GM21360 (cell line): ENCODE data around the gene PCDHGB3.
"Not testable (repeated sequence)": the region's sequence is repeated elsewhere in the genome, so short reads cannot be mapped to it uniquely, and the experiment has no call there.

Source experiments
- ATAC-seq: cut with Tn5 transposase; IDR thresholded peaks from one replicate; pipeline ENCODE4 v1.9.1; 2021; ENCODE audit warnings: mild to moderate bottlenecking, moderate library complexity; ENCODE audit not compliant: unreplicated experiment

The PCDHGB3 gene

DNA sequence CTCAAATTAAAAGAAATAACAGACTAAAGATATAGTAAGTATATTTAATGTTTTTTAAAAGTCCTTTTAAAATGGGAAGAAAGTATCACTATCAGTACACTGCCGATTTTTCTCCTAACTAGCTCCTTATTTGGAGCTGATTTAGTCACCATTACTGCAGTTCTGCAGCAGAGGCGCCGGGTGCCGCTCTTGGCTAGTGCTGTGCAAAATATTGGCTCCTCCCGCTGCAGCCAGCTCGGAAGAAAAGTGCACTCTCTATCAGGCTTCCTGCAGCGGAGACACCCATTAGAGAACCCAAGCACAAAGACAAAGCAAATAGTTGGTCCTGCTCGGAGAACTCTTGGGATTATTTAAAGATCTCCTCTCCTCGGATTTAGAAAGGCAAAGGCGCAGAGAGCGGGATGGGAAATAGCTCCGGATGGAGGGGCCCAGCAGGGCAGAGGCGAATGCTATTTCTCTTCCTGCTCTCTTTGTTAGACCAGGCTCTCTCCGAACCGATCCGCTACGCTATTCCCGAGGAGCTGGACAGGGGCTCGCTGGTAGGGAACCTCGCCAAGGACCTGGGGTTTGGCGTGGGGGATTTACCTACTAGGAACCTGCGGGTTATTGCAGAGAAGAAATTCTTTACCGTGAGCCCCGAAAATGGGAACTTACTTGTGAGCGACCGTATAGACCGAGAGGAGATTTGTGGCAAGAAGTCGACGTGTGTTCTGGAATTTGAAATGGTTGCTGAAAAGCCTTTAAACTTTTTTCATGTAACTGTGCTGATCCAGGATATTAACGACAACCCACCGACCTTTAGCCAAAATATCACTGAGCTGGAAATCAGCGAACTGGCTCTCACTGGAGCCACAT is at the start of gene PCDHGB3:
TSS of gene PCDHGB3 (plus strand) at position 249 of the 855 bp plus-strand sequence. CDS start at position 402, 153 bp downstream.
- peak; percentile 99 for ATAC-seq

DNA sequence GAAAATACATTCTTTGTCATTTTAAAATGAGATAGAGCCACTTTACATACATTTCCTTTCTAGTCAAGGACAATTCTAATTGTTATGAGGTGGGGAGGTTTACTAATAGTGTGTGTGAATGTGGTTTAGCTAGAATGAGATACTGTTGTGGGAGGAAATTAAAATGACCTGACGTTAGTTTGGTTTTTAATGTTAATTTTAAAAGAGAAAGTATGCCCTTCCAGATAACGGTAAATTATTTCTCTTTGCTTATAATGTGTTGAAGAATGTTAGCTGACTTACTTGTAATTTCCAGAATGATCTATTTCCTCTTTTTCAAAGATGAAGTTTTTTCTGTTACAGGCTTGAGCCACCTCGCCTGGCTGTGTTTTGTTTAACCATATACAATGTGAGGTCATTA is 47.8 kb upstream of the PCDHGB3 start:
- no peak for ATAC-seq

DNA sequence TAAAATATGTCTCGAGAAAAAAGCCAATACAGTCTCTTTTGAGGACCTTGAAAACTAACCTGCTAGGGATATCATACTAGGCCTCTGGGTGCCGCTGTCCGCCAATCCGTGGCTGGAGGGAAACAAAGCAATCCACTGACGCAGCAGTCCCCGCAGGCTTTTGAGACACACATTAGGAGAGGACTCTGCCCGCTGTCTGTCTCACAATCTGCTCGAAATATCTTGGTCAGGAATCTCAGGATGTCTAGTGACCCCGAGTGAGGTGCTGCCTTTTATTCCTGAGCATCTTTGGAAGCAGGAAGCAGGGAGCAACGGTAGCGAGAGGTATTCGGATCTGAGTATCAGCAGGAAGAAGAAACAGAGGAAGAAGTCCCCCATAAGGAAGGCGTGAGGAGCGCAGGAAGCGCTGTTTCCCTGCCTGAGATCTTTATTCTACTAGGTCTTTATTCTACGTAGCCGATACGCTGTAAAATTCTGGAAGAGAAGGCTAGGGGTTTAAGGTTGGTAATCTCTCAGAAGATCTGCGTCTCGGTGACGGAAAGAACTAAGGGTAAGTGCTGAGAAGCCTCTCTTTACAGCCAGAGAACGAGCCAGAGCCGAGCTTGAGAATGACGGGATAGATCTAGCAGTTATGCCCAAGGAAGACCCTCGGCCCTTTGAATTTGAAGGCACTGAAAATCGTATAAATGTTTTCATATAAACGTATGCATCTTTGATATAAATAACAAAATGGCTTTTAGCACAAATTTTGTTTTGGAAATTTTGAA is 43.8 kb upstream of the PCDHGB3 start:
- peak; percentile 84 for ATAC-seq

DNA sequence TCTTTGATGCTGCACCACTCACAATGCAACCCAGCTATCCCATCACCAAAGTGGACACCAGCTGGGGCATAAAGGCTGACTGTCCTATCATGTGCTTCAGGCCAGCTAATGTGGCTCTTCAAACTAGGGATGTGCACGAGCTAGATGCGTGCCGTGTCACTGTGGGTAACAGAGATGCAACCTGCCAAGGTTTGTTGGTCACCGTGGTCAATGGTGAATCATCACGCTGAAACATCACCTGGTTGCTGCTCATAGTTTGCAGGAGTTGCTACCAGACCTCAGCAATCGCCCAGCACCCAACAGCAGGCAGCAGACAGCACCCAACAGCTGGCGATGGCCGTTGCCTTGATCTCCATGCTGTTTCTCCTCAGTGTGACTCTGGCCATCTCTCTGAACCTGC is 41.8 kb upstream of the PCDHGB3 start:
- ATAC-seq: no peak

DNA sequence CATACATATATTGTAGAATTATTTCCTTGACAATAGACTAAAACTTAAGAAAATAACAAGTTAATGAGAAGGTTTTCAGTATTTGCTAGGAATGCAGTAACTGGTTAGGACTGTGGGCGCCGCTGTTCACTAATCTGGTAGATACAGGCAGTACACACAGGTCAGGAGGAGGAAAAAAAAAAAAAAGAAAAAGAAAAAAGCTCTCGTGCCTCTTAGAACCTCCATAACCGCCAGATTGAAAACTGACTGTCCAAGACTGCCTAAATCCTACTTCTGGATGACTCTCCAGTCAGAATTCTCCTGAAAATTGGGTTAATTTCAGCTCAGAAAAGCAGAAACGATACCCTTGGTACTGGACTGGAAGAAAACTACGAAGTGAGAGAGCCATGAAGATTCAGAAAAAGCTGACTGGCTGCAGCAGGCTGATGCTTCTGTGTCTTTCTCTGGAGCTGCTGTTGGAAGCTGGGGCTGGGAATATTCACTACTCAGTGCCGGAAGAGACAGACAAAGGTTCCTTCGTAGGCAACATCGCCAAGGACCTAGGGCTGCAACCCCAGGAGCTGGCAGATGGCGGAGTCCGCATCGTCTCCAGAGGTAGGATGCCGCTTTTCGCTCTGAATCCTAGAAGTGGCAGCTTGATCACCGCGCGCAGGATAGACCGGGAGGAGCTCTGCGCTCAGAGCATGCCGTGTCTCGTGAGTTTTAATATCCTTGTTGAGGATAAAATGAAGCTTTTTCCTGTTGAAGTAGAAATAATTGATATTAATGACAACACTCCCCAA is 39.6 kb upstream of the PCDHGB3 start, which contains the start of gene PCDHGA1:
TSS of gene PCDHGA1 (plus strand) at position 216 of the 782 bp plus-strand sequence.
- peak; percentile 48 for ATAC-seq

DNA sequence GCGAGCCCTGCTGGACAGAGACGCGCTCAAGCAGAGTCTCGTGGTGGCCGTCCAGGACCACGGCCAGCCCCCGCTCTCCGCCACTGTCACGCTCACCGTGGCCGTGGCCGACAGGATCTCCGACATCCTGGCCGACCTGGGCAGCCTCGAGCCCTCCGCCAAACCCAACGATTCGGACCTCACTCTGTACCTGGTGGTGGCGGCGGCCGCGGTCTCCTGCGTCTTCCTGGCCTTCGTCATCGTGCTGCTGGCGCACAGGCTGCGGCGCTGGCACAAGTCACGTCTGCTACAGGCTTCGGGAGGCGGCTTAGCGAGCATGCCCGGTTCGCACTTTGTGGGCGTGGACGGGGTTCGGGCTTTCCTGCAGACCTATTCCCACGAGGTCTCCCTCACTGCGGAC is 37.5 kb upstream of the PCDHGB3 start:
- ATAC-seq: not testable (repeated sequence)

DNA sequence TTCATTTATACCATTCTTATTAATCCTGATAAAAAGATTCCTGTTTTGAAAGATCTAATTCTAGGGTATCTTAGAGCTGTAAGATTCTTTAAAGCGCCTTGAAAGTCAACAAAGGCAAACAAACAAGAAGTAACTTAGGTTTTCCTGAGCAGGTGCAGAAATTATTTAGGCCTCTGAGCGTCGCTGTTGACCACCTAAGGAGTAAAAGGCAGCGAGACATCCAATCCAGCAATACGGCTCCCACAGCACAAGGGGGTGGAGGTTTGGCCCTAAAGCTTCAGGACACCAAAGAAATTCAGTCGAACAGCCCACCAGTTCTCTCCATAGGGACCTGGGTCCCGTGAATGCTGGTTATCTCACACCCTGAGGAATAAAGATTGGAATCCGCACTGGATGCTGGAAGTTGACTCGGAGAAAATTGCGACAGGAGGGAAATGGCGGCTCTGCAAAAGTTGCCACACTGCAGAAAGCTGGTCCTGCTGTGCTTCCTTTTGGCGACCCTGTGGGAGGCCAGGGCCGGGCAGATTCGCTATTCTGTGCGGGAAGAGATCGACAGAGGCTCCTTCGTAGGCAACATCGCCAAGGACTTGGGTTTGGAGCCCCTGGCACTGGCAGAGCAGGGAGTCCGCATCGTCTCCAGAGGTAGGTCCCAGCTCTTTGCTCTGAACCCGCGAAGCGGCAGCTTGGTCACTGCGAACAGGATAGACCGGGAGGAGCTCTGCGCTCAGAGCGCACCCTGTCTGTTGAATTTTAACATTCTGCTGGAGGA is 31.3 kb upstream of the PCDHGB3 start, which contains the start of gene PCDHGA2:
TSS of gene PCDHGA2 (plus strand) at position 223 of the 769 bp plus-strand sequence.
- ATAC-seq: peak; percentile 76

DNA sequence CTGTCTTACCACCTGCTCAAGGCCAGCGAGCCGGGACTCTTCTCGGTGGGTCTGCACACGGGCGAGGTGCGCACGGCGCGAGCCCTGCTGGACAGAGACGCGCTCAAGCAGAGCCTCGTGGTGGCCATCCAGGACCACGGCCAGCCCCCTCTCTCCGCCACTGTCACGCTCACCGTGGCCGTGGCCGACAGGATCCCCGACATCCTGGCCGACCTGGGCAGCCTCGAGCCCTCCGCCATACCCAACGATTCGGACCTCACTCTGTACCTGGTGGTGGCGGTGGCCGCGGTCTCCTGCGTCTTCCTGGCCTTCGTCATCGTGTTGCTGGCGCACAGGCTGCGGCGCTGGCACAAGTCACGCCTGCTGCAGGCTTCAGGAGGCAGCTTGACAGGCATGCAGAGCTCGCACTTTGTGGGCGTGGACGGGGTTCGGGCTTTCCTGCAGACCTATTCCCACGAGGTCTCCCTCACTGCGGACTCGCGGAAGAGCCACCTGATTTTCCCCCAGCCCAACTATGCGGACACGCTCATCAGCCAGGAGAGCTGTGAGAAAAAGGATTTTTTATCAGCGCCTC is 29.2 kb upstream of the PCDHGB3 start:
- ATAC-seq: not testable (repeated sequence)

DNA sequence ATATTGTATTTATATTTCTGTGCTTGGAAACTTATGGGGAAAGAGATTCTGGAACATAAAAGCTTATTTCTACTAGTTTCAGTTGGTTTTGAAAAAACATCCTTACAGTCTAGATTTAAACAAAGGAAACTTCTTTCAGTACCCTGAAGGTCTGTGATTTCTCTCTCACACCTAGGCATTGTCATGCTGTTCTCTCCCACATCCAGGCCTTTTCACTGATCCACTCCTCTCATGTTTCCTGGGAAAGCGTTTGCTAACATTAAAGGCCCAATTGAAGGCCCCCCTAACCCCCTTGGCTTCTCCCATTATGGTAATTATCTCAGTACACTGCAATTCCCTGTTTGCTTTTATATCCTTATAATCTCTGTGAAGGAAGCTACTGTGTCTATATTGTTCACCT is 27.3 kb upstream of the PCDHGB3 start:
- no peak for ATAC-seq

DNA sequence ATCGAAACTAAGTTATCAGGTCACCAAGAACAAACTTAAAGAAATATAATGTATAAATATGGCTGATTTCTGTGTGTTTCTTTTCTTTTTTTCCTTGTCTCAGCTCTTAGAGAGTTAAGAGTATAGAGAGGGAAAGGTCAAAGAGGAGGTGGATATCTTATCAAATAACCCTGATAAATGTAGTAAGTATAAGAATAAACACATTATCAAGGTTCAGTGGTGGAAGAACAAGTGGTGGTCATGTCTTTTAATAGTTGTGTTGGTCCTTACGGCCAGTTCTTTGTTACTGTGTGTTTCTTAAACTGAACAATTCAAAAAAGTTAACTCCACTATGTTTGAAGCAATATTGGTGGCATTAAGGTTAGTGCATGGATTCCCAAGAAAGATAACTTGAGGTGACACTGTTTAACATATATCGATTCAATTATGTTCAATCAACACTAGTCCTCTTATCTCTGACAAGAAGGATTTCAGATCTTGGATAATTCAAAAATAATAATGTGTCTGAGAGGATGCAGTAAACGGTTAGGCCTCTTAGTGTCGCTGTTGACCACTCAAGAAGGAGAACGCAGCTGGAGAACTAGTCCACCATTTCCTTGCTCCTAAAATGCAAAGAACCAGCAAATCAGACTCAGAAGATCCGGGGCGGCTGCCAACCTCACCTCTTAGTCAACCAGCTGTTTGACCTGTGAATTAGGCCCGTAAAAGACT is 26.6 kb upstream of the PCDHGB3 start, which contains the start of gene PCDHGA3:
TSS of gene PCDHGA3 (plus strand) at position 588 of the 711 bp plus-strand sequence. CDS start 205 bp downstream, outside the sequence.
- ATAC-seq: no peak

DNA sequence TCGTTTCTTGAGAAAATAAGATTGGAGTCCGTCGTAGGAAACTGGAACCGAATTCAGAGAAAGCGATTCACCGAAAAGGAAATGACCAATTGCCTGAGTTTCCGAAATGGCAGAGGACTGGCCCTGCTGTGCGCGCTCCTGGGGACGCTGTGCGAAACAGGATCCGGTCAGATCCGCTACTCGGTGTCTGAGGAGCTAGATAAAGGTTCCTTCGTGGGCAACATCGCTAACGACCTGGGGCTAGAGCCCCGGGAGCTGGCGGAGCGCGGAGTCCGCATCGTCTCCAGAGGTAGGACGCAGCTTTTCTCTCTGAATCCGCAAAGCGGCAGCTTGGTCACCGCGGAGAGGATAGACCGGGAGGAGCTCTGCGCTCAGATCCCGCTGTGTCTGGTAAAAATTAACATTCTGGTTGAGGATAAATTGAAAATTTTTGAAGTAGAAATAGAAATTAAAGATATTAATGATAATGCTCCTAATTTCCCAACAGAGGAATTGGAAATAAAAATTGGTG is 26.0 kb upstream of the PCDHGB3 start:
- ATAC-seq: no peak

DNA sequence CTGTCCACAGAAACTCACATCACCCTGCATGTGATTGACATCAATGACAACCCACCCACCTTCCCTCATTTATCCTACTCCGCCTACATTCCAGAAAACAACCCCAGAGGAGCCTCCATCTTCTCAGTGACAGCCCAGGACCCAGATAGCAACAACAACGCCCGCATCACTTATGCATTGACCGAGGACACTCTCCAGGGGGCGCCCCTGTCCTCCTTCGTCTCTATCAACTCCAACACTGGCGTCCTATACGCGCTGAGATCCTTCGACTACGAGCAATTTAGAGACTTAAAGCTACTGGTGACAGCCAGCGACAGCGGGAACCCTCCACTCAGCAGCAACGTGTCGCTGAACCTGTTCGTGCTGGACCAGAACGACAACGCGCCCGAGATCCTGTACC is 24.7 kb upstream of the PCDHGB3 start:
- ATAC-seq: no peak

DNA sequence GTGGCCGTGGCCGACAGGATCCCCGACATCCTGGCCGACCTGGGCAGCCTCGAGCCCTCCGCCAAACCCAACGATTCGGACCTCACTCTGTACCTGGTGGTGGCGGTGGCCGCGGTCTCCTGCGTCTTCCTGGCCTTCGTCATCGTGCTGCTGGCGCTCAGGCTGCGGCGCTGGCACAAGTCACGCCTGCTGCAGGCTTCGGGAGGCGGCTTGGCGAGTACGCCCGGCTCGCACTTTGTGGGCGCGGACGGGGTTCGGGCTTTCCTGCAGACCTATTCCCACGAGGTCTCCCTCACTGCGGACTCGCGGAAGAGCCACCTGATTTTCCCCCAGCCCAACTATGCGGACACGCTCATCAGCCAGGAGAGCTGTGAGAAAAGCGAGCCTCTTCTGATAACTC is 24.0 kb upstream of the PCDHGB3 start:
- ATAC-seq: not testable (repeated sequence)

DNA sequence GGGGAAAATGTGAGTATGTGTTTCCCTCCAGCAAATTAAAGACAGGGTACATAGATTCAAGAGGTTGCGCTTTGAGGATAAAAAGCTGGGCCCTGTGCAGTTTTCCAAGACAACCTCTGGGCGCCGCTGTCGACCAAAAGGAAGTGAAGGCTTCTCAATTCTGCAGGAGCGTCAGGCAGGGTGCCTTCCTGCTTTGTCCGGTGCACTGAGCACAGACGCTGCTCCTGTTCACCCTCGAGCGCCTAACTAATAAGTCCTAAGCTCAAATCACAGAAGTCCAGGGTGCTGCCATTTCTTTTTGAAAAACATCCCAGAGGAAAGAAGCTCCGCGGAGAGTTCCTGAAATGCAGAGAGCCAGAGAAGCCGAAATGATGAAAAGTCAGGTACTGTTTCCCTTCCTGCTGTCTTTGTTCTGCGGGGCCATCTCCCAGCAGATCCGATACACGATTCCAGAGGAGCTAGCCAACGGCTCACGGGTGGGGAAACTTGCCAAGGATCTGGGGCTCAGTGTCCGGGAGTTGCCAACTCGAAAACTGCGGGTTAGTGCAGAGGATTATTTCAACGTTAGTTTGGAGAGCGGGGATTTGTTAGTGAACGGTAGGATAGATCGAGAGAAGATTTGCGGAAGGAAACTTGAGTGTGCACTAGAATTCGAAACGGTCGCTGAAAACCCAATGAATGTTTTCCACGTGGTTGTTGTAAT is 20.0 kb upstream of the PCDHGB3 start, which contains the start of gene PCDHGB1:
TSS of gene PCDHGB1 (plus strand) at position 183 of the 703 bp plus-strand sequence. CDS start at position 345, 162 bp downstream.
- ATAC-seq: no peak

DNA sequence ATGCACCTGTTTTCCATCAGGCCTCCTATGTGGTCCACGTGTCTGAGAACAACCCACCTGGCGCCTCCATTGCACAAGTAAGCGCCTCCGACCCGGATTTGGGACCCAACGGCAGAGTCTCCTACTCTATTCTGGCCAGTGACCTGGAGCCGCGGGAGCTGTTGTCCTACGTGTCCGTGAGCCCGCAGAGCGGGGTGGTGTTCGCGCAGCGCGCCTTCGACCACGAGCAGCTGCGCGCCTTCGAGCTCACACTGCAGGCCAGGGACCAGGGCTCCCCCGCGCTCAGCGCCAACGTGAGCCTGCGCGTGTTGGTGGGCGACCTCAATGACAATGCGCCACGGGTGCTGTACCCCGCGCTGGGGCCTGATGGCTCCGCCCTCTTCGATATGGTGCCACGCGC is 18.5 kb upstream of the PCDHGB3 start:
- ATAC-seq: no peak

DNA sequence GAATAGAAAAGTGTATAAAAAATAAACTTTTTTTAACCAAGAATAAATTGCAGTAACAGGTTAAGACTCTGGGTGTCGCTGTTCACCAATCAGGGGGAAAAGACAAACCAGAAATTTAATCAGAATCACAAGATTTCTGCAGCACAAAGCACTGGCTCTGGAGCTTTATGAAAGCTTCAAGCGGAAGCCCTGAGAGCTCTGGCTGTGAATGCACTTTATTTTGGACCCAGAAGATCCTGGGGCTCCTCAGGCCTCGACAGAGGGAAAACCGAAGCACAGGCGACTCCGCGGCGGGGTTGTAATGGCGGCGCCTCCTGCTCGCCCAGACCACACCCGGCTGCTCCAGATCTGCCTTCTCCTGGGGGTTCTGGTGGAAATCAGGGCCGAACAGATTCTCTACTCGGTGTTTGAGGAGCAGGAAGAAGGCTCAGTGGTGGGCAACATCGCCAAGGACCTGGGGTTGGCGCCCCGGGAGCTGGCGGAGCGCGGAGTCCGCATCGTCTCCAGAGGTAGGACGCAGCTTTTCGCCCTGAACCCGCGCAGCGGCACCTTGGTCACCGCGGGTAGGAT is 15.1 kb upstream of the PCDHGB3 start, which contains the start of gene PCDHGA4:
TSS of gene PCDHGA4 (plus strand) at position 122 of the 570 bp plus-strand sequence. CDS start at position 209, 87 bp downstream.
- ATAC-seq: no peak

DNA sequence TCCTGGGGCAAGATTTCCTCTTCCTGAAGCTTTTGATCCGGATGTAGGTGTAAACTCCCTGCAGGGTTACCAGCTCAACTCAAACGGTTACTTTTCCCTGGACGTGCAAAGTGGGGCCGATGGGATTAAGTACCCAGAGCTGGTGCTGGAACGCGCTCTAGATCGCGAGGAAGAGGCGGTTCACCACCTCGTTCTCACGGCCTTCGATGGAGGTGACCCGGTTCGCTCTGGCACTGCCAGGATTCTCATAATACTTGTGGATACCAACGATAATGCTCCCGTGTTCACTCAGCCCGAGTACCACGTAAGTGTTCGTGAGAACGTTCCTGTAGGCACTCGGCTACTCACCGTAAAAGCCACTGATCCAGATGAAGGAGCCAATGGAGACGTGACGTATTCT is 14.4 kb upstream of the PCDHGB3 start:
- ATAC-seq: no peak

DNA sequence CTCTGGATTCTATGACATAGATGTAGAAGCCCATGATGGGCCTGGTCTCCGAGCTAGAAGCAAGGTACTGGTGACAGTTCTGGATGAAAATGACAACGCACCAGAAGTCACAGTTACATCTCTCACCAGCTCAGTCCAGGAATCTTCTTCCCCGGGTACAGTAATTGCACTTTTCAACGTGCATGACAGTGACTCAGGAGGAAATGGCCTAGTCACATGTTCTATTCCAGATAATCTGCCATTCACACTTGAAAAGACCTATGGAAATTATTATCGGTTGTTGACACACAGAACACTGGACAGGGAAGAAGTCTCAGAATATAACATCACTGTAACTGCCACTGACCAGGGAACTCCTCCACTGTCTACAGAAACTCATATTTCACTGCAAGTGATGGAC is 13.9 kb upstream of the PCDHGB3 start:
- no peak for ATAC-seq
